GM21515 (cell line): ENCODE results near the gene SLC27A3.

Experiments
- ATAC-seq: cut with Tn5 transposase; IDR thresholded peaks from one replicate; pipeline ENCODE4 v1.9.1; 2021; ENCODE audit not compliant: unreplicated experiment

SLC27A3 gene

GRCh38 chr1:153798468-153798780 lies 23.2 kb downstream of the SLC27A3 start:
- ATAC-seq = no peak

- no peak for ATAC-seq
These were observed 23.8 kb downstream of the SLC27A3 start for GRCh38 chr1:153799016-153799415.

GRCh38 chr1:153799566-153800465 lies 24.6 kb downstream of the SLC27A3 start:
- ATAC-seq = no peak

GRCh38 chr1:153800516-153800915 lies 25.3 kb downstream of the SLC27A3 start:
- no peak for ATAC-seq

GRCh38 chr1:153801028-153801625 lies 25.9 kb downstream of the SLC27A3 start:
- no peak for ATAC-seq

- ATAC-seq = no peak
These were observed 26.8 kb downstream of the SLC27A3 start for GRCh38 chr1:153801786-153802697.

- ATAC-seq = no peak
These were observed 28.4 kb downstream of the SLC27A3 start for GRCh38 chr1:153803470-153804056.

GRCh38 chr1:153804112-153804511 lies 28.9 kb downstream of the SLC27A3 start:
- no peak for ATAC-seq

- ATAC-seq = peak; percentile 89
These were observed 30.0 kb downstream of the SLC27A3 start for GRCh38 chr1:153805042-153805745.

- ATAC-seq = peak; percentile 21
These were observed 30.9 kb downstream of the SLC27A3 start for GRCh38 chr1:153805886-153806719.

- no peak for ATAC-seq
These were observed 41.2 kb downstream of the SLC27A3 start for GRCh38 chr1:153816283-153816889.

- no peak for ATAC-seq
These were observed 43.7 kb downstream of the SLC27A3 start for GRCh38 chr1:153818876-153819275.

- no peak for ATAC-seq
These were observed 52.2 kb downstream of the SLC27A3 start for GRCh38 chr1:153827168-153827964.
